HG03196 (cell line): Measurements from ENCODE around the gene SSH2.

Experiments
- ATAC-seq: cut with Tn5 transposase; IDR thresholded peaks from one replicate; pipeline ENCODE4 v1.9.1; 2021; ENCODE audit not compliant: unreplicated experiment

The SSH2 gene

GRCh38 chr17:29837531-29837930, 92.5 kb downstream of the SSH2 start:
- ATAC-seq, result no peak

DNA sequence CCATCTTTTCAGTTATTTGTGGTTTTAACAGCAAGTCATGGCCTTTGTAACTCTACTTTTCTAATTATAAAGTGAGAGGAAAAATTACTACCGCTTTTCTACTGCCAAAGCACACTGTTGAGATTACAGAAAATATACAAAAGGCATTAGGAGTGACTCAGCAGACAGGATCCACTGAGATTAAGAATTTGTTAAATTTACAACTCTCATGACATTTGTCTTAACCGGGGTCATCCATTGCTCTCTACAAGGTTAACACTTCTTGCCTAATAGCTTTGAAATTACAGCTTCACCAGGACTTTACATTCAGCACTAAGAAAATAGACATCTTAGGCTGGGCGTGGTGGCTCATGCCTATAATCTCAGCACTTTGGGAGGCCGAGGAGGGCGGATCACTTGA, 93.4 kb downstream of the SSH2 start:
- no peak for ATAC-seq

DNA sequence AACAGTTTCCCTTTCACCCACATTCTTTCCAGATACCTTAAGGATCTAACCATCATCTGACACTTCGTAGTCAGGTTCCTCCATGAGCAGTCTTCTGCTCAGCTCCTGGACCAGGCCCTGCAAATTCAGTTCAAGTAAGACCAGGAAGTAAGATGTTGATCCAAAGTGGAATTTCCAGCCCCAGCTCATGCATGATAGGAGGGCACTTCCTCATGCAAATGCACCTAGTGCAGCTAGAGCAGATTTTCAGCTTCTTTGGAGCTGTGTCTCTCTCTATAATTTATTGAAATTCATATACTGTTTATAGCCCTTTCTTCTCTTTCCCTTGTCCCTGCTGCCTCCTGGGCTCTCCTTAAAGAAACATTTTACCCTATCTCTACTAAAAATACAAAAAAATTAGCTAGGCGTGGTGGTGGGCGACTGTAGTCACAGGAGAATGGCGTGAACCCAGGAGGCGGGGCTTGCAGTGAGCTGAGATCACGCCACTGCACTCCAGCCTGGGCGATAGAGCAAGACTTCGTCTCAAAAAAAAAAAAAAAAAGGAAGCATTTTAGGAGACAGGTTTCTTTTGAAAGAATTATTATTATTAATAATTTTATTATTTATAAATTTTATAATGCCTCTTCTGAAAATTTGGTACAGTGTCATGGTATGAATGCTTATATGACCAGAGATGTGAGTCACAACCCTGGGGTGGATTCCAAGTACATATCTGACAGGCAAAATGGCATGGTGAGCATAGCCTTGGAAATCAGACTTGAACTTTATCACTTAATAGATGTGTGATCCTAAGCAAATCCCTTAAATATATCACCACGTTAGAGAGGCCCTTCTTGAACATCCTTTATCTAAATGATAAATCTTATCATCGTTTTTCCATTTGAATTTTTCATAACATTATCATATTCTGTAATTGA, 94.3 kb downstream of the SSH2 start:
- ATAC-seq, result no peak

DNA sequence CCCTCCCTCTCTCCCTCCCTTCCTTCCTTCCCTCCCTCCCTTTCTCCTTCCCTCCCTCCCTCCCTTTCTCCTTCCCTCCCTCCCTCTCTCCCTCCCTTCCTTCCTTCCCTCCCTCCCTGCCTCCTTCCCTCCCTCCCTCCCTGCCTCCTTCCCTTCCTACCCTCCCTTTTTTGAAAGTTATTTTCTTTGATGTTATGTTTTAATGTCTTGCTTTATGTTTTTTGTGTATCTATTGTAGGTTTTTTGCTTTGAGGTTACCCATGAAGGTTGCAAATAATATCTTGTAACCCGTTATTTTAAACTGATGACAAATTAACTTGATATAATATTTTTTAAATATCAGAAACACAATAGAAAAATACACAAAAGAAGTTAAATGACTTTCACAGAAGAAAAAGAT, 96.2 kb downstream of the SSH2 start:
- ATAC-seq, result no peak

DNA sequence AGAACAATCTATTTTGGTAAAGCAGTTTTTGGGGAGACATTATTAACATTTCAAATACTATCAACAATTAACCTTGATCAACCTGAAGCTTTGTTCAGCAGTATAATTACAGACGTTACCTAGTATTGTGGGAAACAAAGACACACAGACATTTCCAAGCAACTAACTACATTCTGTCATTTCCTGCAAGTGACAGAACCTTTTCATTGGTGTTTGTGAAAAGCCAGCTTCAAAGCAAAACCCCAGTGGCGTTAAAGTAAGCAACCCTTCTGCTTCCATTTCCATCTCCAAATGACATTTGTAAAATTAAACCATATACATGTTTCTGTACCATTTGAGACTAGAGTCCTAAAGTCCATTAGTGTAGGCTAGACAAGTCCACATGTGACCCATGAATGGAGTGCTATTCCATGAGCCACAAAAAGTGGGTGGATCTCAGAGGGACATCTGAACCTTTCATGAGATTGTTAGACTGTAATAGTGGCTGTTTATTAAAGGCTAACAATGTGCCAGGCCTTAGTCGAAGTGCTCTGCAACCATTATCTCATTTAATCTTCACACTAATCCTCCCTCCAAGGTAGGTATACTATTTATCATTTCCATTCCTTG, 101.2 kb downstream of the SSH2 start:
- no peak for ATAC-seq

DNA sequence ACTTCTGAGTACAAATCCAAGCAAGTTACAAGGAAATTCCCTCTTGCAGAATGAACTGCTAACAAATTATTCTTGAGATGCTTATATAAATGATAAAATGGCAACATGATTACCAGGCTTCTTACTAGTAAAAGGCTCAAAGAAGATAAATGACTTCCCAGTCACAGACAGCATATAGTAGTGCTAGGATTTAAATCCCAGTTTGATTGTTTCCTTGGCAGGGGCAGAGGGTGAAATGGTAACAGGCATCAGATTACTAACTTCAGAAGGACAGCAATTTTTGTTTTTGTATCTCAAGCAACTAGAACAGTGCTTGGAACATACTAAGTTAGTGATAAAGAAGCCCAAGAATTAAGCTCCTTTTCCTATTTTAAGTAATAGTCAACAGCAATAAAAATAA, 102.8 kb downstream of the SSH2 start:
- ATAC-seq, result no peak

DNA sequence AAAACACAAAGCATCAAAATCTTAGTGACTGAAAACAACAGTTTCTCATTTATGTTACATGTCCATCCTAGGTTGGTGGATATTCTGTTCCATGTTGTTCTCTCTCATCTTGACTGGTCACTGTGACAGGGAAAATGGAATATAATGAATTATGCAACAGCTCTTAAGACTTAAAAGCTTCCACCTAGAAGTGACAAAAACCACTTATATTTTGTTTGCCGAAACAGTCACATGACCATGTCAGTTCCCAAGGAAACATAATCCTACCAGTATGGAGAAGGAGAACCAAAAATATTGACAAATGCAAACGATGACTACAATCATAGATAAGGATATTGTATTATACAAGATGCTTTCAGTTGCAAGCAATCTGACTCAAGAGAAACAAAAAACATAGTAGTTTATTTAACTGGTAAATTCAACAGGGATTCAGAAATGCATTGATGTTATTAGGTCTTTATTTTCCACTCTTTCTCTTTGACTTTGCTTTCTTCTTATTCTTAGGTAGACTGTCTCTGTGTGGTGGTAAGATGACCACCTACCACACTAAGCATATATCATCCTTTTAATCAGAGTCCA, 103.8 kb downstream of the SSH2 start:
- no peak for ATAC-seq

DNA sequence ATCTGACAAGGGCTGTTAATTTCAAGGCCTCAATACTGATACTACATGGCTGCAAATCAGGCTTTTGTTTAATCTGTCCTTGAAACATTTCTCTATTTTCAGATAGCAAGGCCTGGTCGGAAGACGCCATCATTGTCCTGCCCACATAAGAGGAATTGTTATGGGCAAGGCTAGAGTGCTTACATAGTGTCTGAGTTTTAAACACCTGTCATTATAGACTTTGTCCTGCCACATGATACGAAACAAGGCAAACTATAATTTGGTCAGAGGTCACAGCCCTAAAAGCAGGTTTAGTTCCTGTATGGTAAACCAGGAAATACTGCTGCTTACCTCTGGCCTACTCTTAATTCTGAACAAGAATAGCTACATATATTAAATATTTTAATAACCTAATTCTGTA, 104.4 kb downstream of the SSH2 start:
- no peak for ATAC-seq

- no peak for ATAC-seq
Observed at GRCh38 chr17:29821897-29822296, 108.1 kb downstream of the SSH2 start.

DNA sequence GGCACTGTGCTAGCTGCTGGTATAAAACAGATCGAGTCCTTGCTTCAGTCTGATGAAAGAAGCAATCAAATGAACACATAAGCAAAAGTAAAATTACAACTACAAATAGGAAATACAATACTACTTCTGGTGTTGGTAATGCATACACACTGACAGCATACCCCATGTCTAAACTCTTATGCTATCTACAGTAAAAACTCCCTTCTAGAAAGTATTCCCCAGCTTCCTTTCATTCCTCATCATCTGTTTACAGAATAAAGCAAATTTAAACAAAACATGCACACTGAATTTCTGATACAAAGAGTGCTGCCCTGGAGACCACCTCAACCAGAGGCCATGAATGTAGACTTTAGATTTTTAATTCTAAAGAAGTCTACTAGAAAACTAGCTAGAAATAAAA, 109.6 kb downstream of the SSH2 start:
- no peak for ATAC-seq

GRCh38 chr17:29807520-29808361, 122.3 kb downstream of the SSH2 start:
- ATAC-seq, result no peak

DNA sequence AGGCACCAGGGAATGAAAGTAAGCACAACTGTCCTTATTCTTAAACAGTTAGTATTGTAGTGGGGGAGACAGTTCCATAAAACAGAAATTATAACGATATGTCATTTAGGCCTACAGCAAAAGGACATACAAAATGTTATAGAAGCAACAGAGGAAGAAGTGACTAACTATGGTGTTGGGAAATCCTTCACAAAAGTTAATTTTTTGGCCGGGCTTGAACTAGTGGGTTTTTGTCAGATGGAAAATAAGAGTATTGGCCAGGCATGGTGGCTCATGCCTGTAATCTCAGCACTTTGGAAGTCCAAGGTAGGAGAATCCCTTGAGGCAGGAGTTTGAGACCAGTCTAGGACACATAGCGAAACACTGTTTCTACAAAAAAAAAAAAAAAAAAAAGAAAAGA, 127.8 kb downstream of the SSH2 start:
- no peak for ATAC-seq

- ATAC-seq, result no peak
Observed at GRCh38 chr17:29800457-29800856, 129.6 kb downstream of the SSH2 start.

DNA sequence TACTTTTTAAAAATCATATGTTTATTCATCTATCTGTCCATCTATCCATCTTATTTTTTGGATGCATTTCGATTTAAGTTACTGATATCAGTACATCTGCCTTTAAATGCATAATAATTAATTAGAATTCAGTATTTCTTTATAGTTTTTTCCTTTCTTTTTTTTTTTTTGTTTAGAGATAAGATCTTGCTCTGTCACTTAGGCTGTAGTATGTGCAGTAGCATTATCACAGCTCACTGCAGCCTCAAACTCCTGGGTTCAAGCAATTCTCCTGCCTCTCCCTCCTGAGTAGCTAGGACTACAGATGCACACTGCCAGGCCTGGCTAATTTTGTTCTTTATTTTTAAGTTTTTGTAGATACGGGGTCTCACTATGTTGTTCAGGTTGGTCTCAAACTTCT, 133.4 kb downstream of the SSH2 start:
- ATAC-seq, result no peak

- ATAC-seq, result no peak
Observed at GRCh38 chr17:29793501-29793900, 136.5 kb downstream of the SSH2 start.

GRCh38 chr17:29791336-29792080, 138.5 kb downstream of the SSH2 start:
- ATAC-seq, result no peak

DNA sequence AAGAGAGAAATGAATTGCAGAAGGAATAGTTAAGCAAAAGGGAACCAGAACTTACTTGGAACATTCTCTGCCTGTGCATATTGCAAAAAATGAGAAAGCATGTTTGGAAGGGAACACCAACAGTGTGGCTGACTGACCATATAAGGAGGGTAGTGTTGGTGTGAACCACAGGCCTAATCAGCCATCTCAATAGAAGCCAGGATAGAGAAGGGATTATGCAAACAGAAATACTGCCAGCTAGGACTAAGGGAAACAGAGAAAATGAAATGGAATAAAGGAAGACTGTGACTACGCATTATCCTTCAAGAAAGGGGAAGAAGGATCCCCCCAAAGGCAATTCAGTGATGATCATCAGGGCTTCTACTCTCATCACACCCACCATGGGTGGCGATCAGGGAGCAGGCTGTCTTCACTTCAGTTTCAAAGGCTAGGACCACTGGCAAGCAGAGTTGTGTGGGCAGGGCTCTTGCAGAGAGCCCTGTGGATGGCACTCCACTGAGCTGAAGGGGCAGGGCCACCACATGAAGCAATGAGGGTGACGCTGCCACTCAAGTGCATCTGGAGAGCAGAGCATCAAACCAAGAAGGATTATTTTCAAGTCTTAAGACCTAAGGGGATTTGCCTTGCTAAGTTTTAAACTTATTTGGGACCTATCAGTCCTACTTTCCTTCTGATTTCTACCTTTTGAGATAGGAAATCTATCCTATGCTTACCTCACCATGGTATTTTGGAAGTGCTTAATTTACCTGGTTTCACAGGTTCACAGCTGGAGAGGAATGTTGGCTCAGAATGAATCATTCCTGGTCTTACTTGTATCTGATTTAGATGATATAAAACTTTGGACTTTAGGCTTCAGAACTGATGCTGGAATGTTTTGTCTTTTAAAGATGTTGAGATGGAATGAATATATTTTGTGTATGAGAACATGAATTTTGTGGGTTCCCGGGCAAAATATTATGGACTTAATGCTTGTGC, 140.5 kb downstream of the SSH2 start:
- no peak for ATAC-seq

GRCh38 chr17:29787995-29788394, 142.0 kb downstream of the SSH2 start:
- ATAC-seq, result no peak

DNA sequence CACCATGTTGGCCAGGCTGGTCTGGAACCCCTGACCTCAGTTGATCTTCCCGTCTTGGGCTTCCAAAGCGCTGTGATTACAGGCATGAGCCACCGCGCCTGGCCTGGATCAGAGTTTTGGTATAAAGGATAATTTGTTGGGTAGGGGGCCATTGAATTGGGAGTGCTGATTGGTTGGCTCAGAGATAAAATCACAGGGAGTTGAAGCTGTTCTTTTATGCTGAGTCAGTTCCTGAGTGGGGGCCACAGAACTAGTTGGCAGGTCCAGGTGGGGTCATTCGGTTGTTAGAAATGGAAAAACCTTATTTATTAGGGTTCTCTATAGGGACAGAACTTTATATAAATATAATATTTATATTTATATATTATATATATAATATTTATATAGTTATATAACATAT, 147.1 kb downstream of the SSH2 start:
- no peak for ATAC-seq
